HepG2 (cell line): ENCODE data around the gene SLC2A4. TPM values are rescaled to one million over a fixed set of nuclear protein-coding genes. Genes with fewer than 3 reads are reported as not detected.
A peak's percentile ranks its signal among the peaks of the same experiment; 100 is the strongest.

ENCODE experiments used
- FOXO4 ChIP-seq: sonication (generic); formaldehyde crosslinking; conservative IDR thresholded peaks from 2 replicates; pipeline ENCODE4 v1.8.1; 2023; ENCODE audit warnings: missing genetic modification reagents
- ISL2 ChIP-seq: sonication (generic); formaldehyde crosslinking; IDR thresholded peaks from 2 replicates; pipeline ENCODE4 v1.5.0; 2020; ENCODE audit warnings: missing genetic modification reagents
- KDM4B ChIP-seq: sonication (generic); formaldehyde crosslinking; IDR thresholded peaks from 2 replicates; pipeline ENCODE4 v1.4.0; 2020; ENCODE audit warnings: missing genetic modification reagents
- KLF11 ChIP-seq: IDR thresholded peaks from 2 replicates; pipeline ENCODE4 v1.6.1; 2016; ENCODE audit warnings: missing compliant biosample characterization
- MAF1 ChIP-seq: sonication (generic); formaldehyde crosslinking; IDR thresholded peaks from 2 replicates; pipeline ENCODE4 v1.5.0; 2020; ENCODE audit warnings: missing genetic modification reagents, borderline replicate concordance
- MYC ChIP-seq: sonication (generic); formaldehyde crosslinking; IDR thresholded peaks from 2 replicates; pipeline ENCODE4 v1.9.0; 2021; ENCODE audit warnings: missing genetic modification reagents, borderline replicate concordance
- MYPOP ChIP-seq: sonication (generic); formaldehyde crosslinking; IDR thresholded peaks from 2 replicates; pipeline ENCODE4 v1.8.1; 2023; ENCODE audit warnings: mild to moderate bottlenecking, moderate library complexity, missing genetic modification reagents
- POLR2G ChIP-seq: fragments of 200-400 bp; formaldehyde crosslinking; IDR thresholded peaks from 2 replicates; pipeline ENCODE4 v1.6.1; 2018; ENCODE audit warnings: mild to moderate bottlenecking, low read depth, low read length, moderate library complexity
- RBM39 ChIP-seq: fragments of 200-400 bp; formaldehyde crosslinking; IDR thresholded peaks from one replicate; pipeline ENCODE4 v1.6.1; 2018; ENCODE audit warnings: antibody characterized with exemption, mild to moderate bottlenecking, low read depth, low read length; ENCODE audit not compliant: poor library complexity, severe bottlenecking
- SETDB1 ChIP-seq: sonication (generic); formaldehyde crosslinking; IDR thresholded peaks from 2 replicates; pipeline ENCODE4 v1.5.1; 2020; ENCODE audit warnings: missing genetic modification reagents, mild to moderate bottlenecking, borderline replicate concordance
- STAG1 ChIP-seq: sonication (generic); formaldehyde crosslinking; IDR thresholded peaks from 2 replicates; pipeline ENCODE4 v1.4.0; 2020; ENCODE audit warnings: missing genetic modification reagents
- THAP9 ChIP-seq: sonication (generic); formaldehyde crosslinking; IDR thresholded peaks from 2 replicates; pipeline ENCODE4; 2020; ENCODE audit warnings: missing genetic modification reagents, mild to moderate bottlenecking, borderline replicate concordance
- ZBTB14 ChIP-seq: sonication (generic); formaldehyde crosslinking; IDR thresholded peaks from 2 replicates; pipeline ENCODE4 v1.4.0; 2020; ENCODE audit warnings: missing genetic modification reagents
- ZBTB46 ChIP-seq: sonication (generic); formaldehyde crosslinking; IDR thresholded peaks from 2 replicates; pipeline ENCODE4 v1.4.0; 2020; ENCODE audit warnings: mild to moderate bottlenecking, missing genetic modification reagents, borderline replicate concordance
- ZNF274 ChIP-seq: sonication (generic); formaldehyde crosslinking; IDR thresholded peaks from 2 replicates; pipeline ENCODE4 v1.5.1; 2020; ENCODE audit warnings: mild to moderate bottlenecking, missing genetic modification reagents
- ZNF350 ChIP-seq: sonication (generic); formaldehyde crosslinking; IDR thresholded peaks from 2 replicates; pipeline ENCODE4 v1.4.0; 2020; ENCODE audit warnings: mild to moderate bottlenecking, low read depth, missing genetic modification reagents, borderline replicate concordance
- ZNF619 ChIP-seq: sonication (generic); formaldehyde crosslinking; IDR thresholded peaks from 2 replicates; pipeline ENCODE4 v1.4.0; 2020; ENCODE audit warnings: mild to moderate bottlenecking, missing genetic modification reagents
- polyA plus RNA-seq, 8 experiments: library from polyadenylated mRNA; depleted of rRNA in 3 of 8; stranded (reverse) in 7 of 8; unstranded in 1 of 8; fragments of >200 nt; fragmentation: Illumina TruSeq in 4 of 8; extraction: Trizol in 4 of 8; gene quantifications; 2 replicates each; pipeline versions ENCODE4 v1.2.1 to v1.2.3, GENCODE V29; 2011 to 2016; ENCODE audit warnings: low read depth in 4 of 8, missing spikeins in 1 of 8, mixed read lengths in 1 of 8; ENCODE audit not compliant: insufficient read depth in 1 of 8
- total RNA-seq, 5 experiments: library from RNA; depleted of rRNA; stranded (reverse); fragments of >200 nt; fragmentation: Illumina TruSeq; extraction: Trizol; gene quantifications; 2 replicates each; pipeline ENCODE4 v1.2.3, GENCODE V29; 2016; ENCODE audit warnings: low read depth in 1 of 5
- TF ChIP-seq, protein P1 (sequence below): sonication (generic); formaldehyde crosslinking; IDR thresholded peaks from 2 replicates; pipeline ENCODE4 v1.5.1; 2020; ENCODE audit warnings: mild to moderate bottlenecking, missing genetic modification reagents, borderline replicate concordance

The SLC2A4 gene
- total and polyA plus RNA-seq, 2 of the 13 experiments (the other 11 are each of a cell fraction or from before 2014, with no cell fraction given) = 4.9 to 5.8 TPM

DNA sequence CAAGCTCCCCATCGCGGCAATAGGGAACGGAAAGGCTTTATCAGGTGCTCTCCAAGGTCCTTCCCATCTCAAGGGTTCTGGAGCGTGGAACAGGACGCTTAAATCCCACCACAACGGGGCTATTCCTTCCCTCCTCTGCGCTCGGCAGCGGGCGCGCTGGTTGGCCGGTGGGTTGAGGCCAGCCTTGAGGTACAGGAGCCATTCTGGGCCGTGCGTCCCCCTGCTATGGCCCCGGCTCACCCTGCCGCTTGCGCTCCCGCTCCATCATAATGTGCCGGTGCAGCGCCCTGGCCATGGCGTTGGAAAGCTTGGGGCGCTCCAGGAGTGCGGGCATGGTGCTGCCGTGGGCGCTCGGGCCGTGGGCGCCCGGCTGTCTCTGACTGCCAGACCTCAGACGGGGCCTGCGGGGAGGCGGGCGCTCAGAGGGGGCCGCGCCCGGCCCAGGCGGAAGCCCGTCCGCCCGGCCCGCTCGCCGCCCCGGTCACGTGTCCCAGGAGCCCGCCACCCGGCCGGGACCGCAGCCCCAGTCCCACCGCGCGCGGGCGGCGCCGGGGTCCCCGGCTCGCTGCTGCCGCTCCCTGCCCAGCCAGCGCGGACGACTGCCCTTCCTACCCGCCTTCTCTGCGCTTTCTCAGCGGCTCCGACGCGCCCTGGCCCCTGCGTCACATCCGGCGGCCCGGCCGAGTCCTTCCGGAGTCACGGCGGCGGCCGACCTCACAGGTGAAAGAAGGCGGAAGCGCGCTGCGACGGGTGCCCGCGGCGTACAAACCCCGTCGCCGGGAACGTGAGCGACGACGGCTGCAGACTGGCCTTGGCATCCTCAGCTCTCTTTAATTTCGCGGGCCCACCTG, 33.4 kb downstream of the SLC2A4 start, which contains the start of gene GPS2 (continued):
- TF ChIP-seq SETDB1 (CRISPR knock-in tag) = no peak
- TF ChIP-seq, protein P1, sequence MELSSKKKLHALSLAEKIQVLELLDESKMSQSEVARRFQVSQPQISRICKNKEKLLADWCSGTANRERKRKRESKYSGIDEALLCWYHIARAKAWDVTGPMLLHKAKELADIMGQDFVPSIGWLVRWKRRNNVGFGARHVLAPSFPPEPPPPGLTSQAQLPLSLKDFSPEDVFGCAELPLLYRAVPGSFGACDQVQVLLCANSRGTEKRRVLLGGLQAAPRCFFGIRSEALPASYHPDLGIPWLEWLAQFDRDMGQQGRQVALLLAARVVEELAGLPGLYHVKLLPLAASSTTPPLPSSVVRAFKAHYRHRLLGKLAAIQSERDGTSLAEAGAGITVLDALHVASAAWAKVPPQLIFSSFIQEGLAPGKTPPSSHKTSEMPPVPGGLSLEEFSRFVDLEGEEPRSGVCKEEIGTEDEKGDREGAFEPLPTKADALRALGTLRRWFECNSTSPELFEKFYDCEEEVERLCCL = no peak
- TF ChIP-seq ZBTB46 (CRISPR knock-in tag) = no peak
- TF ChIP-seq THAP9 (CRISPR knock-in tag) = peak; percentile 95
- peak; percentile 19; the same call in 1 of the 2 replicates for TF ChIP-seq STAG1 (CRISPR knock-in tag)
- TF ChIP-seq MYPOP (CRISPR knock-in tag) = peak; percentile 33; the same call in 1 of the 2 replicates
- TF ChIP-seq KLF11 (CRISPR knock-in tag) = no peak
- no peak for TF ChIP-seq ZNF619 (CRISPR knock-in tag)
- peak; percentile 82; the same call in 1 of the 2 replicates for TF ChIP-seq MAF1 (CRISPR knock-in tag)
- peak; percentile 91 for TF ChIP-seq POLR2G
- peak; percentile 66 for TF ChIP-seq ZBTB14 (CRISPR knock-in tag)
- TF ChIP-seq KDM4B (CRISPR knock-in tag) = peak; percentile 85
- no peak for TF ChIP-seq ZNF274 (CRISPR knock-in tag)
- TF ChIP-seq ZNF350 (CRISPR knock-in tag) = peak; percentile 83
- no peak for TF ChIP-seq RBM39
- TF ChIP-seq MYC = peak; percentile 67; the same call in 1 of the 2 replicates
- peak; percentile 83 for TF ChIP-seq ISL2
- TF ChIP-seq FOXO4 (CRISPR knock-in tag) = no peak
